ENCODE measurements around the gene CADPS2. TPM values are rescaled to one million over a fixed set of nuclear protein-coding genes. Genes with fewer than 3 reads are reported as not detected.

Gene CADPS2
- total and polyA plus RNA-seq, 7 donors: 4.7 to 13.0 (median 9.5) TPM

DNA sequence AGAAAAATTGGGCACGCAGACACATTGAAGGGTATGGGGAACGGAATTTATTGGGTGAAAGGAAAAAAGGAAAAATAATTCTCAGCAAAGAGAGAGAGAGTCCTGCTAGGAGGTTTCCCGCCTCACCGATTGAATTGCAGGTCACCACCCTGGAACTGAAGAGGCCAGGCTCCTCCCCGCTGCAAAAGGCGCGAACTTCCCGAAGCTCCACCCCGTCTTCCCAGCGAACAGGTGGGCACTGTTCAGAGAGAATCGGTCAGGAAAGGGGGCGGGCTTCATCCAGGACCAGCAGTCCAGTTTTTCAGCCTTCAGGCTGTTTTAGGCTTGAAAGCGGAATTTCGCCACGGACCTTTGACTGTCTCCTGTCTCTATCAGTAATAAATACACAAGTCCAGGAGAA, 27.3 kb upstream of the CADPS2 start:
- Histone ChIP-seq H3K9me3 (no peaks in the 10 kb centered on the region), H3K4me3 (no peak overlapping the region), H3K4me1 (no peaks in the 10 kb centered on the region), H3K36me3 (no peaks in the 10 kb centered on the region), H3K27me3 (no peaks in the 10 kb centered on the region), H3K27ac (no peak overlapping the region)
- TF ChIP-seq, protein P1, sequence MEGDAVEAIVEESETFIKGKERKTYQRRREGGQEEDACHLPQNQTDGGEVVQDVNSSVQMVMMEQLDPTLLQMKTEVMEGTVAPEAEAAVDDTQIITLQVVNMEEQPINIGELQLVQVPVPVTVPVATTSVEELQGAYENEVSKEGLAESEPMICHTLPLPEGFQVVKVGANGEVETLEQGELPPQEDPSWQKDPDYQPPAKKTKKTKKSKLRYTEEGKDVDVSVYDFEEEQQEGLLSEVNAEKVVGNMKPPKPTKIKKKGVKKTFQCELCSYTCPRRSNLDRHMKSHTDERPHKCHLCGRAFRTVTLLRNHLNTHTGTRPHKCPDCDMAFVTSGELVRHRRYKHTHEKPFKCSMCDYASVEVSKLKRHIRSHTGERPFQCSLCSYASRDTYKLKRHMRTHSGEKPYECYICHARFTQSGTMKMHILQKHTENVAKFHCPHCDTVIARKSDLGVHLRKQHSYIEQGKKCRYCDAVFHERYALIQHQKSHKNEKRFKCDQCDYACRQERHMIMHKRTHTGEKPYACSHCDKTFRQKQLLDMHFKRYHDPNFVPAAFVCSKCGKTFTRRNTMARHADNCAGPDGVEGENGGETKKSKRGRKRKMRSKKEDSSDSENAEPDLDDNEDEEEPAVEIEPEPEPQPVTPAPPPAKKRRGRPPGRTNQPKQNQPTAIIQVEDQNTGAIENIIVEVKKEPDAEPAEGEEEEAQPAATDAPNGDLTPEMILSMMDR (IDR thresholded peaks at IDR 0.05): no peak
- TF ChIP-seq POLR2AphosphoS5 (IDR thresholded peaks at IDR 0.05) (no peak), EP300 (IDR thresholded peaks at IDR 0.05) (no peak), POLR2A (IDR thresholded peaks at IDR 0.05) (no peak)
- DNase-seq: no peak
- intact Hi-C loops (cut with DNase I): no loop called here
- 82 to 89% methylated on average over 15 of the region's 15 CpGs for WGBS, 2 donors

DNA sequence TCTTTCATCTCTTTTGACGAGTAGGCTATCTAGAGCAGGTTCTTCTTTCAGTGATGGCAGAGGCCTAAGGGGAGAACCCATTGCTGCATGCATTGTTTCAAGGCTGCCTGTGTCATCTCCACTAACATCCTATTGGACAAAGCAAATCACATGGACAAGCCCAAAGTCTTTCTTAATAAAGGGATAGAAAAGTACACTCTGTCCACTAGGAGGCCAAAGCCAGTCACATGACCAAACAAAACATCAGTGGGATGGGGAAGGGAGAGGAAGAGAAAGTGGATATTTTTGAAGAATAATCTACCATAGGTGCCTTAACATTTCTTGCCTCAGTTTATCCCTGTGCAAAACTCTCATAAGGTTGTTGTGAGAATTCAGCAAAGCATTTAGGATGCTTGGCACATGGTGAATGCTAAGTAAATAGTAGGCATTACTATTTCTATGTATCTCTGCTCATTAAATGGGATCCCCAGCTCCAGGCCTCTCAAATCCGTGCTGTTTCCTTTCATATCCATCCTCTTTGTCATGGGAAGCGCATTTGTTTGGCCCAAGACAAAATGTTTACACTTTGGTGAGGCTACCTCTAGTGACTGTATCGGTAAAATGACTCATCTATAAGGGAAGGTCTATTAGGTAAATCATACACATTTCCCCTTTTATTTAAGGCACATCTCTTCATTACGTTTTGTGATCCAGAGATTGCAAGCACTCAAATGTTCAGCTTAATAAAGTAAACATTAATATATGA, 16.7 kb upstream of the CADPS2 start:
- H3K27ac ChIP-seq: no peak overlapping the region
- no peak for TF ChIP-seq POLR2A (IDR thresholded peaks at IDR 0.05)
- no peak for TF ChIP-seq EP300 (IDR thresholded peaks at IDR 0.05)
- TF ChIP-seq POLR2AphosphoS5 (IDR thresholded peaks at IDR 0.05): no peak
- TF ChIP-seq, protein P1 (IDR thresholded peaks at IDR 0.05): no peak
- WGBS, 2 donors: 82 to 89% methylated on average over 5 of the region's 5 CpGs
- intact Hi-C loops (cut with DNase I): no loop called here
- H3K27me3 ChIP-seq: no peaks in the 10 kb centered on the region
- no peaks in the 10 kb centered on the region for H3K9me3 ChIP-seq
- H3K4me3 ChIP-seq: no peak overlapping the region
- no peaks in the 10 kb centered on the region for H3K36me3 ChIP-seq
- no peak for DNase-seq
- no peaks in the 10 kb centered on the region for H3K4me1 ChIP-seq

DNA sequence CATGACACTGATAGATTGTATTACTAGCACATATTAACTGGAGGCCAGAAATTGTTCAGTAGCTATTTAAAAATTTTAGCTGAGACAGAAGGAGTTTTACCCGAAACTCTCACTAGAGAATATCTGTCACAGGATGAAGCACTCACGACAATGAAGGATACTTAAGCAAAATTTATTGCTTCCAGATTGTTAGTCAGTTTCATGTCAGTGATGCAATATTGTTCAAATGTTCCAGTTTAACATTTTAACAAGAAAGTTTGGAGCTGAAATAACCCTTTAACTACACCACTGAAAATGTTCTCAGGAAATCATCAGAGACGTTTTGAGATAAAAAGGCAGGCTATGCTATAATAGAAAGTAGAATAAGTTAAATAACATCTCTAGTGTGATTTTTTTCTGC, 15.0 kb upstream of the CADPS2 start:
- WGBS, 2 donors: 59 to 64% methylated on average over 3 of the region's 3 CpGs
- TF ChIP-seq POLR2A (IDR thresholded peaks at IDR 0.05) (no peak), EP300 (IDR thresholded peaks at IDR 0.05) (no peak)
- no peaks in the 10 kb centered on the region for H3K27me3 ChIP-seq
- no peak for DNase-seq
- intact Hi-C loops (cut with DNase I): no loop called here
- H3K36me3 ChIP-seq: no peaks in the 10 kb centered on the region
- H3K27ac ChIP-seq: no peak overlapping the region
- no peaks in the 10 kb centered on the region for H3K4me1 ChIP-seq
- H3K9me3 ChIP-seq: no peaks in the 10 kb centered on the region
- H3K4me3 ChIP-seq: no peak overlapping the region

DNA sequence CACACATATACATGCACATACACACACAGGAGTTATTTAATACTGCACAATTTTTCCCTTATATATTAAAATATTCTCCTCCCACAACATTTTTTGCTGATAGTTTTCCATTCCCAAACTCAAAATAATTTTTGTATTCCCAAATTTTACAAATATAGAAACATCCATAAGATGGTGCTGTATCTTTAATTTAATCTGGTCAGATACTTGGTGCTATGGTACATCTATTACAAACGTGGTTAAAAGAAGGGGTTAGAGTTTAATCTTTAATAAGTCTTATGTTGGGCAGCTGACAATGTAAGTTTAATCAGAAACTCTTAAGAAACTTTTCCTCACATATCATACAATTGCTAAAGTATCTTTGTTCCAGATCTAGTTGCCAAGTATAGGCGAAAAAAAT, 10.2 kb upstream of the CADPS2 start:
- DNase-seq: no peak
- WGBS, 2 donors: 48 to 52% methylated on average over 2 of the region's 2 CpGs
- no peak overlapping the region for H3K27ac ChIP-seq
- TF ChIP-seq, protein P1 (IDR thresholded peaks at IDR 0.05): no peak
- no peak for TF ChIP-seq EP300 (IDR thresholded peaks at IDR 0.05)
- TF ChIP-seq POLR2A (IDR thresholded peaks at IDR 0.05): no peak
- TF ChIP-seq POLR2AphosphoS5 (IDR thresholded peaks at IDR 0.05): no peak
- intact Hi-C loops (cut with DNase I): no loop called here
- H3K4me1 ChIP-seq: no peaks in the 10 kb centered on the region
- no peaks in the 10 kb centered on the region for H3K9me3 ChIP-seq
- H3K4me3 ChIP-seq: no peak overlapping the region
- H3K36me3 ChIP-seq: no peaks in the 10 kb centered on the region
- no peaks in the 10 kb centered on the region for H3K27me3 ChIP-seq

DNA sequence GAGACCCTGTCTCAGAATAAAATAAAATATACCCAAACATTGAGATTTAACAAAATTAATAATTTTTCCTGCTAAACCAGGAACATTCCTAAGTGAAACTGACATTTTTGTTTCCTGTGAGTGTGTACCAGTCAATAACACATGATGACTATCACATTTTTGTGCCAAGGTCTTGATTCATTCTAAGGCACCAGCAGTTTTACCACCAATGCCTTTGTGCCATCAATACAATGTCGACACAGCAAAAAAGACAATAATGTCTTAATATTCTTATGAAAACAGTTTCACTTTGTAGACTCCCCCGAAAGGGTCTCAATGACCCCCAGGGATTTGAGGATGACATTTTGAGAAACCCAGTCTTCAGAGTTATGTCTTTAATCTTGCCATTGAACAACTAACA, 7.2 kb upstream of the CADPS2 start:
- 82 to 87% methylated on average over 2 of the region's 2 CpGs for WGBS, 2 donors
- no peak for TF ChIP-seq EP300 (IDR thresholded peaks at IDR 0.05)
- TF ChIP-seq POLR2A (IDR thresholded peaks at IDR 0.05): no peak
- TF ChIP-seq, protein P1 (IDR thresholded peaks at IDR 0.05): no peak
- no peak for TF ChIP-seq POLR2AphosphoS5 (IDR thresholded peaks at IDR 0.05)
- H3K9me3 ChIP-seq: no peaks in the 10 kb centered on the region
- H3K36me3 ChIP-seq: no peaks in the 10 kb centered on the region
- DNase-seq: no peak
- H3K4me3 ChIP-seq: no peak overlapping the region
- no peaks in the 10 kb centered on the region for H3K27me3 ChIP-seq
- intact Hi-C loops (cut with DNase I): no loop called here
- no peaks in the 10 kb centered on the region for H3K4me1 ChIP-seq
- no peak overlapping the region for H3K27ac ChIP-seq
